Hematopoietic multipotent progenitor cell (in vitro differentiated cells): ENCODE results near the gene NOS3. TPM values are rescaled to one million over a fixed set of nuclear protein-coding genes. Genes with fewer than 3 reads are reported as not detected.

Source experiments
- total RNA-seq: library from RNA; depleted of rRNA; stranded (reverse); fragments of >200 nt; gene quantifications from one replicate; pipeline ENCODE4 v1.2.3, GENCODE V29; 2012

NOS3 gene
- total RNA-seq, 1 donor = 0.27 TPM

Other genes with a start within 250 kb of the NOS3 start
- 5.4 TPM for gene TMEM176B, start 190.7 kb upstream of the NOS3 start, total RNA-seq
- gene TMEM176A, start 190.2 kb upstream of the NOS3 start, total RNA-seq = 2.4 TPM
- gene AOC1, start 138.5 kb upstream of the NOS3 start, total RNA-seq = 1.1 TPM
- 53.9 TPM for gene KCNH2, start 12.7 kb upstream of the NOS3 start, total RNA-seq
- 2.7 TPM for gene ATG9B, start 33.5 kb downstream of the NOS3 start, total RNA-seq
- gene ABCB8, start 37.4 kb downstream of the NOS3 start, total RNA-seq = 27.5 TPM
- gene ASIC3, start 57.5 kb downstream of the NOS3 start, total RNA-seq = 0.54 TPM
- 17.5 TPM for gene CDK5, start 66.9 kb downstream of the NOS3 start, total RNA-seq
- 41.5 TPM for gene SLC4A2, start 68.6 kb downstream of the NOS3 start, total RNA-seq
- 64.4 TPM for gene FASTK, start 89.8 kb downstream of the NOS3 start, total RNA-seq
- gene TMUB1, start 92.5 kb downstream of the NOS3 start, total RNA-seq = 25.6 TPM
- gene AGAP3, start 95.5 kb downstream of the NOS3 start, total RNA-seq = 95.9 TPM
- gene GBX1, start 176.7 kb downstream of the NOS3 start, total RNA-seq = not detected
- gene ASB10, start 196.2 kb downstream of the NOS3 start, total RNA-seq = not detected
- gene H2BK1, start 219.5 kb downstream of the NOS3 start, total RNA-seq = not detected
- 32.3 TPM for gene ABCF2, start 236.2 kb downstream of the NOS3 start, total RNA-seq
- 95.3 TPM for gene CHPF2, start 241.5 kb downstream of the NOS3 start, total RNA-seq